T-helper 22 cell (primary cell): ENCODE data around the gene USHBP1.

Experiments
- DNase-seq: peaks from one replicate; pipeline ENCODE4 v3.0.0-alpha.2; 2020; ENCODE audit warnings: low read depth

Gene USHBP1

DNA sequence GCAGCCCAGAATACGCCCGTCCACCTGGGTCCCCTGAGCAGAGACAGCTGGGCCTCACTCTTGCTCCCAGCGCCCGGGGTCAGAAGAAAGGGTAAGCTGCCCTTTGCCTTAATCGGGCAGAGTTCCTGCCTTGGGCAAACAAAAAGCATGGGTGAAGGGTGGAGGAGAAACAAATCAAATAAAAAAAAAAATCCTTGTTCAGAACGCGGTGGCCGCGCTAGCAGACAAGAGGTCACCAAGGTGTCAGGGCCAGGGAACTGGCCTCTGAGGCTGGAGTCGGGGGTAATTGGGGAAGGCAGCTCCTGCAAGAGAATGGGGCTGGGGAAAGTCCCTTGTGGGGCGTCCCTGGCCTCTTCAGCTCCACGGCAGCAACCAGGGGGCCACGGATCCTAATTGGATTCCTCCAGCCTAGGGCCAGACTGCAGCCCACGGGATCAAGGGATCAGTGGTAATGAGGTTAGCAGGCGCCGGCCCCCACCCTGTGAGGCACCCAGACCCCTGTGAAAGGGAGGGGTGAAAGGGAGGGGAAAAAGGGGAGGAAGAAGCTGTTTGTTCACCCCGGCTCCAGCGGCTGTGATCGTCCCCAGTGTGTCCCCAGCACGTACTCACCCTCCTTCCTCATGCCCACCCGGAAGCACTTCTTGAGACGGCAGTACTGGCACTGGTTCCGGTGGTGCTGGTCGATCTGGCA, 24.3 kb downstream of the USHBP1 start:
- DNase-seq, result no peak

DNA sequence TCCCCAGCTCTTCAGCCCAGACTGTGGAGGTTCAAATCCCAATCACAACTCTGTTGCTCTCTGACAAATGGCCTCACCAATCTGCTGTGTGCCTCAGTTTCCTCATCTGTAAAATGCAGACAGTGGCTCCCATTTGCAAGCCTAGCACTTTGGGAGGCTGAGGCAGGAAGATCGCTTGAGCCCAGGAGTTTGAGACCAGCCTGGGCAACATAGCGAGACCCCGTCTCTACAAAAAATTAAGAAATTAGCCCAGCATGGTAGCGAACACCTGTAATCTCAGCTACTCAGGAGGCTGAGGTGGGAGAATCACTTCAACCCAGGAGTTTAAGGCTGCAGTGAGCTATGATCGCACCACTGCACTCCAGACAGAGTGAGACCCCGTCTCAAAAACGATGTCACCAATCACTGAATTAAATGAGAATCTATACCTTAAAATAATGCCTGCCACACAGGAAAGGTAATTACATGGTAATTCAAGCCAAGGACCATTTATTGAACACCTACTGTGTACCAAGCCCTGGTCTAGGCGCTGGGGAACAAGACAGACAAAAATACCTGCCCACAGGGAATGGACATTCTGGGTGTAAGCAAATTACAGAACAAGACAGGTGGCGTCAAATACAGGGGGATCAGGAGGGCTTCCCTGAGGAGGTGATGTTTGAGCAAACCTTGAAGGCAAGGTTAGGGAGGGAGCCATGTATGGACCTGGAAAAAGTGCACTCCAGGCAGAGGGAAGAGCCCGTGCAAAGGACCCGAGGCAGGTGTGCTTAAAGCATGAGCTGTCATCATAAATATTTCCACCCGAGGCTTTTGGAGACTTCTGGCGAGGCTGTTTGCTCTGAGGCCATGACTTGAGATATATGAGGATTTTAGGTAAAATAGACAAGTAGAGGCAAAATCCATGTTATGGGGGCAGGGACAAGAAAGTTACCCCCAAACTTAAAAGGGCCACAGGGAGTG, 26.5 kb downstream of the USHBP1 start:
- DNase-seq, result no peak

DNA sequence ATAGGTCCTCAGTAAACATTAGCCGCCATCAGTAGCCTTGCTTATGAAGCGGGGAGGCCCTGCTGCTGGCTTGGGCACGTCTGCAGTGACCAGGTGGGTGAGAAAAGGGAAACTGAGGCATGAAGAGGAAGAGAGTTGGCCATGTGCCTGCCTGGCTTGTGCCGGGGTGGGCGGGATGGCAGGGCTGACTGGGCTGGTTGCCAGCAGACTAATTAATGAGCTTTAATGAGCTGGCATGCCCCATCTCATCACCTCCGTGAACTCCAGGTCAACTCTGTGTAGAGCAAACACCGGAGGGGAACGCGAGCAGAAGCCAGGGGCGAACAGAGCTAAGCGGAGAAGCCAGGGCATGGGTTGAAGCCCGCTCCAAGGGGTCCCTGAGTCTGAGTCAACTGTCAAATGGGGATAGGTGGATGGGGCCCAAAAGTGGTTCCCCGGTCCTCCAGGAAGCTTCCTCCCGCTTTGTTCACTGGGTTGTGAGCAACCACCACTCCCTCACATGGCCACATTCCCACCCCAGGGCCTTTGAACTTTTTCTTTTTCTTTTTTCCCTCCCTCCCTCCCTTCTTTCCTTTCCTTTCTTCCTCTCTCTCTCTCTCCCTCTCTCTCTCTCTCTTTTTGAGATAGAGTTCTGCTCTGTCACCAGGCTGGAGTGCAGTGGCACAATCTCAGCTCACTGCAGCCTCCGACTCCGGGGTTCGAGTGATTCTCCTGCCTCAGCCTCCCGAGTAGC, 27.6 kb downstream of the USHBP1 start:
- DNase-seq, result no peak

DNA sequence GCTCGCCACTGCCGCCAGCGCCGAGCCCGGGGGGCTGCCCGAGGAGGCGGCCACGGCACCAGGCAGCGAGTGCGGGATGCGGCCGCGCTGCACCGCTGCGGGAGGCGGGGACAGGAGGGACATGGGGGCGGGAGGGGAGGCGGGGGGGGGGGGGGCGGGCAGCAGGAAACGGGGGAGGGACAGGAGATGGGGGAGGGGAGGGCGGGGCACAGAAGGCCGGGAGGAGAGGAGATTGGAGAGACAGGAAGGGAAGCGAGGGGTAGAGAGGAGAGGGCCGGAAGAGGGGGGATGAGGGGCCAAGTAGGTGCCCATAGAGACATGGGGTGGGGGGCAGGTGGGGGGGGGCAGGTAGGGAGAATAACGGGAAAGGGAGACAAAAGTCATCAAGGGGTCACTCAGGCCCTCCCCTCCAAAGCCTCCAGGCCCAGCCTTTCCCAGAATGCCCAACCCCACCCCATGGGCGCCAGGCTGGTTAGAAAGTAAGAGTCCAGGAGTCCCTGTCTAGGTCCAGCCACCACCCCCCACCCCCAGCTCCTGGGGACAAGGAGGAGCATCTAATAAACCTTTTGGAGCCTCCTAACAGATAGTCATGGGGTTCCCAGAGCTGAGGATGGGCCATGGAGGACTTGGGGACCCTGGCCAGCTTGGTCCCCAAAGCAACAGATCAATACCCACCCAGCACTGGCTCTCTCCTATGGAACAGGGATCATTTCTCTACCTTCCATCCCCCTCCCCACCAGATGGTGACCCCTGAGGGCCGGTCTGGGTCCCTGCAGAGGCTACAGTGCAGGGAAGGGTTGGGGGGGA, 28.4 kb downstream of the USHBP1 start:
- no peak for DNase-seq

DNA sequence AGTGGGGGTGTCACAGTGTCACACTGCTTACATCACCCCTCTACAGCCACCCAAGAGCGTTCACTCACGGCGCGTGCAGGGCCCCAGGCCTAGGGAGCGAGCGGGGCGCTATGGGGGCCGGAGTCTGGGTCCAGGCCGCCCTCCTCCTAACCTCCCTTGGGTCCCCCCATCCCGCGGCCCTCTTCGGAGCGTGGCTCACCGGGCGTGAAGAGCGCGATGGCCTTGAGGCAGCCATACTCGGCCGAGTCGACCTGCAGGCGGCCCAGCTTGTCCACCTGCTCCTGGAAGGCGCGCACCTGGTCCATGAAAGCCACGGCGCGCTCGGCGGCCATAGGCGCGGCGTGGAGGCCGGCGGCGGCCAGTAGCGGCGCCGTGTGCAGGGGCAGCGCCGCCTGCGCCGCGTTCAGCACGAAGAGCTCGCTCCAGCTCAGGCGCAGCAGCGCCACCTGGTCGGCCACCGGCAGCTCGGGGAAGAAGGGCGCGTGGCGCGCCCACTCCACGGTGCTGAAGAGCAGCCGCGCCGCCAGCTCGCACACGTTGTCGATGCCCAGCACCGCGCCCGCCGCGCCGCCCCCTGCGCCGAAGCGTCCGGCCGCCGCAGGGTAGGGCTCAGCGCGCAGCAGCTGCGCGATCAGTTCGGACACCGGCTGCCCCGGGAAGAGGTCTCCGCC, 29.1 kb downstream of the USHBP1 start:
- peak; percentile 53 for DNase-seq

DNA sequence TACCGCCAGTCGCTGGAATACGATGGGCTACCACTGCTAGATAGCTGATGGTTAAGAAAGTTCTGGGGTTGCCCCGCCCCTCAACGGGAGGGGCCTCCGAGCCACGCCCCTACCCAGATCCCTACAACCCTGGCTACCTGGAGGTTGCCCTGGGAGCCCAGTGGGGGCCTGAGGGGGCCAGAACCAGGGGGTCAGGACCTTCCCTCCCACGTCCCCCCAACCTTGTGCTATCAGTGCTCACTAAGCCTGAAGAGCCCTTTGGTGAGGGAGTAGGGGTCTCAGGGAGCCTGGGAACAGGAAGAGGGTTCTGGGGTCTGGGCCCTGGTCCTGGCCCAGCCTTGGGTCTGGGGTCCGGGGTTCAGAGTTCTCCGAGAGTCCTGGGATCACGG, 29.6 kb downstream of the USHBP1 start:
- peak; percentile 28 for DNase-seq

DNA sequence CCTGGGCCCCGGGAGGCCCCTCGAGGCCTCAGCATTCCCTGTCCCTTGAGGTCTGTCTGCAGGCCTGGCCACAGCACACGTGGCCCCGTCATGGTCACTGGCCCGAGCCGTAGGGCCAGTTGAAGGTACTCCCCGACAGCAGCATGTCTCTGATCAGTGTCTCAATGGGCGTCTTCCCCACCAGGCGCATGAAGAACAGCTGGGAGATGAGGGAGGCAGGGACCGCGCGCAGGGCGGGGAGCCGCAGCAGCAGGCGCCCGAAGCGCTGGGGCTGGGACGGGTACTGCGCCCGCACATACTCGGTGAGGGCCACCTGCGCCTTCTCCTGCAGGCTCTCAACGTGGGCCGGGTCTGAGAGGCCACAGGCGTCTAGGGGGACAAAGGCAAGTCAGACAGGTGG, 32.3 kb downstream of the USHBP1 start:
- DNase-seq, result no peak

DNA sequence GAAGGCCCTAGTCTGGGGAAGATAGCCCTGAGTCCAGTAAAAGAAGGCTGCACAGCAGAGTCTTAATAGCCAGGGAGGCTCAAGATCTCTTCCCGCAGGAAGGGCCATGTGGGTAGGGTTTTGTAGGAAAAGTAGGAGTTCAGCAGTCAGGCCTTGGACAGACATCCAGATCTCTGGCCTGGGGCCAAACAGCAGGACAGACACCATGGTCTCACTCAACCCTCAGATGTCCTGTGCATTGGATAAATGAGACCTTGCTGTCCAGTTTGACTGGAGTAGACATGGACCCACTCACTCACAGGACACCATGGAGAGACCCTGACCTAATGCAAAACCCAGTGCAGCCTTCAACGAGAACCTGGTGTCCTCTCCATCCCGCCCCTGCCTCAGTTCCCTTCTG, 34.7 kb downstream of the USHBP1 start:
- DNase-seq, result no peak

DNA sequence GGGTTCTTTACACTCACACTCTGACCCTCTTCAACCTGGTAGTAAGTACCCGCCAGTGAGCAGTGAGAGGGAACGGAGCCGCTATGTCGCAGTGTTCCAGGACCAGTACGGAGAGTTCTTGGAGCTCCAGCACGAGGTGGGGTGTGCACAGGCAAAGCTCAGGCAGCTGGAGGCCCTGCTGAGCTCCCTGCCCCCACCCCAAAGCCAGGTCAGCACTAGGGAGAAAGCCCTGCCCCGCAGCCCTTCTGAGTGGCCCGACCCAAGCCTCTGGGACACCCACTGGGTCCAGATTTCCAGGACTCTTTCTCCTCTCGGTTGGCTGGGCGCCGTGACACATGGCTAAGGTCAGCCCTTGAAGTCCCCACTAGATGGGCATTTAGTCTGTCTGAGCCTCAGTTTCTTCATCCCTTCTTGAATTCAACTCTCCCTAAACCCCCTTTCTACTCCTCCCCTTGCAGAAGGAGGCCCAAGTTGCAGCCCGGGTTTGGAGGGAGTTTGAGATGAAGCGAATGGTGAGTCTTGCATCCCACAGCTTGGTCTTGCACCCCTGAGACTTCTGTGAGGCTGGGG, 36.7 kb downstream of the USHBP1 start:
- DNase-seq, result no peak

DNA sequence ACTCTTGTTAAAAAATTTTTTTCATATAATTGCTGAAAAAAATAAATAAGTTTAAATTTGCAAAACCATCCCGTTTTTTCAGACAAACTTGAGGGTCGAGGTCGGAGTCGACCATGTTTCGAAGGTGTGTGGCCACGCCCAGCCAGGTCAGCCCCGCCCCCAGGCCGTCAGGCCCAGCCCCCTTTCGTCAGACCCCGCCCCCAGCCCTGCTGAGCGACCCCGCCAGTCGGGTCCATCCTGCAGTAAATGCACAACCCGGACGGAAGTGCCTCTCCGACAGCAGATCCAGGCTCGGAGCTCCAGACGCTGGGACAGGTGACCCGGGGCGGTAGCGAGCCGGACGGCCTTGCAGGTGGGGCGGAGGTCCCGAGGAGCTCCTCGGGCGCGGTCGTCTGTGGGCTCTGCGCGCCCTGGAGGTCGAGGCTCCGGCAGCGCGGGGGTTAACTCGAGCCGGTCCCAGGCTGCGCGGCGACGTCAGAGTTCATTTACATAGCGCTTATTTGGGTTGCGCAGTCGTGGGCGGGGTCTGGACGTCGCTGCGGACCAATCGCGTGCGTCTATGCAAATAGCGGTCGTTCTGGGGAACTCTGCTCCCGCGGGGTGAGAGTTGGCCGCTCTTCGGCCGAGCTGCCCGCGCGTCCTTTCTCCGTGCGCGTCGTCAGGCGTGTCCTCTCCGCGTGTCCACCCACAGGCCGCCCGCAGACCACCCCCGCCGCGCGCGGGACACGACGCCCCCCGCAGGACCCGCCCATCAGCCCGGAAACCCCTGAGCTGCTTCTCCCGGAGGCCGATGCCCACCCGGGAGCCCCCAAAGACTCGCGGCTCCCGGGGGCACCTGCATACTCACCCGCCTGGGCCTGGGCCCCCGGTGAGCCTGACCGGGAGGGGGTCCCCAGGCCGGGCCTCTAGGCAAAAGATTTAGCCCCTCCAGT, 38.3 kb downstream of the USHBP1 start, which contains the start of gene OCEL1:
TSS of gene OCEL1 (plus strand) at position 225 of the 932 bp plus-strand sequence. CDS start at position 247, 22 bp downstream.
- peak; percentile 93 for DNase-seq

DNA sequence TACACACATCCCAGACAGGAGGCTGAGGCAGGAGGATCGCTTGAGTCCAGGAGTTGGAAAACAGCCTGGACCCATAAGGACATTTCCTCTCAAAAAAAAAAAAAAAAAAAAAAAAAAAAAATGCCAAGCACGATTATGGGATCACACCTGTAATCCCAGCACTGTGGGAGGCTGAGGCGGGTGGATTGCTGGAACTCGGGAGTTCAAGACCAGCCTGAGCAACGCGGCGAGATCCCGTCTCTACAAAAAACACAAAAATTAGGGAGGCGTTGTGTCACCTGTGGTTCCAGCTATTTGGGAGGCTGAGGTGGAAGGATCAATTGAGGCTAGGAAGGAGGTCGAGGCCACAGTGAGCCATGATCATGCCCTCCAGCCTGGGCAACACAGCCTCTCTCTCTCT, 39.5 kb downstream of the USHBP1 start:
- DNase-seq, result no peak

DNA sequence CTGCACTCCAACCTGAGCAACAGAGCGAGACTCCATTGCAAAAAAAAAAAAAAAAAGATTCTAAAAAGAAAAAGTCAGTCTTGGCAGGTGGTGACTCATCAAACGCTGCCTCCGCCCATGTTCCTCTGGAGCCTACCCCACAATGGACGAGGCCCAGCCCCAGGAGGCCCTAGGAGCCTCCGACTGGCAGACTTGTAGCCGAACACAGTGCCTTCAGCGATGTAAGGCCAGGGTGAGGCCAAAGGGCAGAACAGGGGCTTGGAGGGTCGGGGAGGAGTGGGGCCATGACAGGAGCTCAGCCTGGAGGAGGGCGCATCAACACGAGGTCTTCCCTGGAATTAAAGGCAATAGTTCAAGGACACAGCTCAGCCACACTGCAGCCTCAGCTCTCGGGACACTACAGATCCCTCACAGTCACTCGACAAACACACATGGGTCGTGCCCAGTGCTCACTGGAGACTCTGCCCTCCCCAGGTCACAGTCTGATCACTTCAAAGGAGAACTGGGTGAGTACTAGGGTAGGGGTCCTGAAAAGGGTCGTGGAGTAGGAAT, 44.3 kb downstream of the USHBP1 start:
- no peak for DNase-seq

DNA sequence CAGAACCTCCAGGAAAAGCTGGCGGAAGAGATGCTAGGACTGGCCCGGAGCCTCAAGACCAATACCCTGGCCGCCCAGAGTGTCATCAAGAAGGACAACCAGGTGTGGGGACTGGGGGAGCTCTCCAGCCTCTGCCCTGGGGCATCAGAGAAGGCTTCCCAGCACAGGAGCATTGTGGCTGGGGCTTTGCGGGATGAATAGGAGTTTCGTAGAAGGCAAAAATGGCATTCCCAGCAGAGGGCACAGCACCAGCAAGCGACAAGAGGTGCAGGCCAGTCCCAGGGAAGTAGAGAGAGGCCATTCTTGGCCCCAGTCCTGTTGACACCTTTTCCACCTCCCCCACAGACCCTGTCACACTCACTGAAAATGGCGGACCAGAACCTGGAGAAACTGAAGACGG, 45.3 kb downstream of the USHBP1 start:
- DNase-seq, result no peak

DNA sequence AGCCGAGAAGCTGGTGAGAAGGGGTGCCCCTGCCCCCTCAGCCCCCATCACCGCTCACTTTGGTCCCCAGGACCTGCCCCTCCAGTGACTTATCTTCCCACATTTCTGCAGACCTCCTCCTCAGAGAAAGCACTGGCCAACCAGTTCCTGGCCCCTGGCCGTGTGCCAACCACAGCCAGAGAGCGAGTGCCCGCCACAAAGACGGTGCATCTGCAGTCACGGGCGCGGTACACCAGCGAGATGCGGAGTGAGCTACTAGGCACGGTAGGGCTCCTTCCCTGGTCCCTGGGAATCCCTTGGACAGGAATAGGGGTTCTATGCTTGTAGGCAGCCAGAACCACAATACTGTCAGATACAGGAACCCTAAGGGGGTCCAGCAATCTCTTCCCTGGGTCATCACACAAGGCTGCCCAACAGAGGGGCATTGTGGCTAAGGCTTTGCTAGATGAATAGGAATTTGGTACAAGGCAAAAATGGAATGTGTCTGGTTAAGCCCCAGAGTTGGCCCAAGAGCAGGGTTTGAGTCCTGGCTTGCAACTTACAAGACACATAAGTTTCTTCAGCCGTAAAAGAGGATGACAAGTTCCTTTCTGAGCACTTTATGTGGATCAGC, 48.4 kb downstream of the USHBP1 start:
- DNase-seq, result no peak

DNA sequence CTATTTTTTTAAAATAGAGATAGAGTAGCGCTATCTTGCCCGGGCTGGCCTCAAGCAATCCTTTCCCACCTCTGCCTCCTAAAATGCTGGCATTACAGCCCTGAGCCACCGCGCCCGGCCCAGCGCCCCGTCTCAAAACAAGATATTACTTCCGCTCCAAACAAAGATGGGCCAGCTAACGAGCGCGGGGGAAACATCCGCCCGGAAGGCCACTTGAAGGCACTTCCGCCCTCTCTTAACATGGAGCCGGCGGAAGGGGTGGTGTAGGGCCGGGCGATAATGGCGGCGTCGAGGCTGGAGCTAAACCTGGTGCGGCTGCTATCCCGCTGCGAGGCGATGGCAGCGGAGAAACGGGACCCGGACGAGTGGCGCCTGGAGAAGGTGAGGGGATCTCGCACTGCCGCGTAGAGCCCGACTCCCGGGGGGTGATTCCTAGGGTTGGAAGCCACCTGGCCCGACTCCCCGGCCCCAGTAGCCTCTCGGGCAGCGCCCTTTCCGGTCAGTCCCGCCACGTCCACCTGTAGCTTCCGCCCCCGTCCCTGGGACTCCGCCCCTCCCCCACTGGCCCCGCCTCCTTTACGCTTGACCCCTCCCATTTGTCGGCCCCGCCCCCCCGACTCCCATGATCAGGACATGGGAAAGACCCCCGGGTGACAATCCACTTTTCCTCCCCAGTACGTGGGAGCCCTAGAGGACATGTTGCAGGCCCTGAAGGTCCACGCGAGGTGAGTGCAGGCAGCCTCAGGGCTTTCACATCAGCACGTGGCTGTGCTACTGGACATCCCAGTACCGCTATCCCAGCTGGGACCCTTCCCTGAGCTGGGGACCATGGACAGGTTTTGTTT, 49.2 kb downstream of the USHBP1 start, which contains the start of gene USE1:
TSS of gene USE1 (plus strand) at position 231 of the 845 bp plus-strand sequence. CDS start at position 280, 49 bp downstream.
- DNase-seq, result peak; percentile 82

DNA sequence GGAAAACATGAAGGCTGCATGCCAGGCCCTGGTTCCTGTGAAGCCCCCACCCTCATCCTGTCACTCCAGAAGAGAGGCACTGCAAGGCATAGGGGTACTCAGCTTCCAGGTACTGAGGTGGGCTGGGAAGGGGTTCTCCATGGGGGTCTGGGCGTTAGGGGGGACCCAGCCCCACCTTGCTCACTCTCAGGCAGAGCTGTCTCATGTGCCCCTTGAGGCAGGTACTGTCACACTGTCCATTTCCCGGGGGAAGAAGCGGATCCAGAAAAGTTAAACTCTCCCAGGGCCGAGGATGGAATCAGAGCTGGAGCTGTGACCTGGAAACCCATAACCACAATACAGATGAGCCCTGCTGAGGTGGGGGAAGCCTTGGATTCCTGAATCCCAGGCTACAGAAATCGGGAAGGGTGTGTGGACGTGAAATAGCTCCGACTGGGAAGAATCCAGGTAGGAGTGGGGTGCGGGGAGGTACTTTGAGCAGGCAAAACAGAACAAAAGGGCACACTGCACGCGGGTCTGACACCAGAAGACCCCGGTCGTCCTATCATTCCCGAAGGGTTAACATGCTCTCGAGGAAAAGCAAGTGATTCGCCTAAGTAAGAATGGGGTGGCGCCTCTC, 49.9 kb downstream of the USHBP1 start:
- DNase-seq, result no peak

DNA sequence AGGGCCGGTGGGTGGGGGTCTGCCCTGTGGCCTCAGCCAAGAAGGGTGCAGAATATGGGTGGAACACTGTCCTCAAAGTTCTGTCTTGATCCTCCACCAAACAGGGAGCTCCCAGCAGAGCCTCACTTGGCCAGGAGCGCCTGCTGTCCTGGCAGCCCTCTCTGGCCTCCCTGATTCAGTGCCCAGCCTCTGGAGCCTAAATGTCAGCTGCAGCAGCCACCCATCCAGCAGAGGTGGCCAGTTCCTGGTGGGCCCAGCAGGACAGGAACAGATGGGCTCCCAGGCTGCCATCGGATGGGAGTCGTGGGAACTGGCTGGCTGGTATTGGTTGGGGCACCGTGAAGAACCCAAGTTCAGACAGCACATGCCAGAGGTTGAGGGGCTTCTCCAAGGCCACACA, 51.2 kb downstream of the USHBP1 start:
- no peak for DNase-seq
